Measurements from ENCODE around the gene CMTM8.

CMTM8 gene

GRCh38 chr3:32236377-32236776 lies 2.1 kb upstream of the CMTM8 start:
- DNase-seq, result no peak

GRCh38 chr3:32237670-32238452 lies 619 bp upstream of the CMTM8 start:
- DNase-seq, result no peak

- DNase-seq, result no peak
Observed at GRCh38 chr3:32239307-32240158, 1.1 kb downstream of the CMTM8 start.

- peak; percentile 45 for DNase-seq
Observed at GRCh38 chr3:32240159-32240545, 1.7 kb downstream of the CMTM8 start.

- no peak for DNase-seq
Observed at GRCh38 chr3:32241100-32241499, 2.6 kb downstream of the CMTM8 start.

GRCh38 chr3:32243519-32243918 lies 5.0 kb downstream of the CMTM8 start:
- DNase-seq, result no peak

GRCh38 chr3:32245200-32245599 lies 6.7 kb downstream of the CMTM8 start:
- peak; percentile 24 for DNase-seq

GRCh38 chr3:32246079-32246675 lies 7.7 kb downstream of the CMTM8 start:
- DNase-seq, result no peak

- peak; percentile 52 for DNase-seq
Observed at GRCh38 chr3:32249184-32249782, 10.8 kb downstream of the CMTM8 start.

- DNase-seq, result no peak
Observed at GRCh38 chr3:32254268-32254667, 15.8 kb downstream of the CMTM8 start.

- peak; percentile 21 for DNase-seq
Observed at GRCh38 chr3:32255345-32255744, 16.9 kb downstream of the CMTM8 start.

- no peak for DNase-seq
Observed at GRCh38 chr3:32256206-32256605, 17.7 kb downstream of the CMTM8 start.

GRCh38 chr3:32257042-32257441 lies 18.6 kb downstream of the CMTM8 start:
- no peak for DNase-seq

GRCh38 chr3:32257641-32258438 lies 19.4 kb downstream of the CMTM8 start:
- peak; percentile 15 for DNase-seq

GRCh38 chr3:32258869-32259268 lies 20.4 kb downstream of the CMTM8 start:
- no peak for DNase-seq

GRCh38 chr3:32261545-32261944 lies 23.1 kb downstream of the CMTM8 start:
- no peak for DNase-seq

- no peak for DNase-seq
Observed at GRCh38 chr3:32262201-32262600, 23.7 kb downstream of the CMTM8 start.

GRCh38 chr3:32274306-32274705 lies 35.8 kb downstream of the CMTM8 start:
- no peak for DNase-seq

GRCh38 chr3:32275506-32275905 lies 37.0 kb downstream of the CMTM8 start:
- DNase-seq, result no peak

- no peak for DNase-seq
Observed at GRCh38 chr3:32276279-32276841, 37.9 kb downstream of the CMTM8 start.

- no peak for DNase-seq
Observed at GRCh38 chr3:32278714-32279113, 40.2 kb downstream of the CMTM8 start.

GRCh38 chr3:32280262-32280910 lies 41.9 kb downstream of the CMTM8 start:
- DNase-seq, result no peak
